ENCODE measurements around the gene KCNMB2.
"Not testable (repeated sequence)": the region's sequence is repeated elsewhere in the genome, so short reads cannot be mapped to it uniquely, and the experiment has no call there.

KCNMB2 gene

GRCh38 chr3:178538056-178538455, 1.8 kb downstream of the KCNMB2 start:
- ChIA-PET CTCF (no interaction called here), POLR2A (no interaction called here)
- TF ChIP-seq BHLHE40 (IDR thresholded peaks at IDR 0.05; ENCODE audit: borderline replicate concordance) = no peak
- TF ChIP-seq NFRKB (IDR thresholded peaks at IDR 0.05) = no peak
- no peak for TF ChIP-seq FOXM1 (IDR thresholded peaks at IDR 0.05; ENCODE audit: borderline replicate concordance)
- TF ChIP-seq L3MBTL2 (conservative IDR thresholded peaks at IDR 0.05) = no peak
- no peak for TF ChIP-seq LEF1 (IDR thresholded peaks at IDR 0.05; ENCODE audit: borderline replicate concordance)
- TF ChIP-seq HDGF (IDR thresholded peaks at IDR 0.05; ENCODE audit: borderline replicate concordance) = no peak
- DNase-seq (ENCODE audit: extremely low spot score) = no peak

- CTCF ChIA-PET = no interaction called here
- no peak for DNase-seq (ENCODE audit: extremely low spot score)
- POLR2A ChIA-PET = no interaction called here
- TF ChIP-seq ZNF384 (IDR thresholded peaks at IDR 0.05) = no peak
- no peak for TF ChIP-seq FOXK2 (IDR thresholded peaks at IDR 0.05)
- TF ChIP-seq FOXA1 (IDR thresholded peaks at IDR 0.05) = no peak
- TF ChIP-seq CTBP1 (IDR thresholded peaks at IDR 0.05; ENCODE audit: borderline replicate concordance) = no peak
- no peak for TF ChIP-seq SP1 (IDR thresholded peaks at IDR 0.05)
- no peak for TF ChIP-seq FOXM1 (IDR thresholded peaks at IDR 0.05; ENCODE audit: borderline replicate concordance)
- TF ChIP-seq SUZ12 (IDR thresholded peaks at IDR 0.05) = no peak
- TF ChIP-seq ARNT (IDR thresholded peaks at IDR 0.05) = no peak
- TF ChIP-seq, protein P1, sequence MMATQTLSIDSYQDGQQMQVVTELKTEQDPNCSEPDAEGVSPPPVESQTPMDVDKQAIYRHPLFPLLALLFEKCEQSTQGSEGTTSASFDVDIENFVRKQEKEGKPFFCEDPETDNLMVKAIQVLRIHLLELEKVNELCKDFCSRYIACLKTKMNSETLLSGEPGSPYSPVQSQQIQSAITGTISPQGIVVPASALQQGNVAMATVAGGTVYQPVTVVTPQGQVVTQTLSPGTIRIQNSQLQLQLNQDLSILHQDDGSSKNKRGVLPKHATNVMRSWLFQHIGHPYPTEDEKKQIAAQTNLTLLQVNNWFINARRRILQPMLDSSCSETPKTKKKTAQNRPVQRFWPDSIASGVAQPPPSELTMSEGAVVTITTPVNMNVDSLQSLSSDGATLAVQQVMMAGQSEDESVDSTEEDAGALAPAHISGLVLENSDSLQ (IDR thresholded peaks at IDR 0.05) = no peak
- TF ChIP-seq L3MBTL2 (conservative IDR thresholded peaks at IDR 0.05) = no peak
- TF ChIP-seq LEF1 (IDR thresholded peaks at IDR 0.05; ENCODE audit: borderline replicate concordance) = no peak
- TF ChIP-seq HDGF (IDR thresholded peaks at IDR 0.05; ENCODE audit: borderline replicate concordance) = no peak
These were observed 3.9 kb downstream of the KCNMB2 start for GRCh38 chr3:178540184-178540583.

DNA sequence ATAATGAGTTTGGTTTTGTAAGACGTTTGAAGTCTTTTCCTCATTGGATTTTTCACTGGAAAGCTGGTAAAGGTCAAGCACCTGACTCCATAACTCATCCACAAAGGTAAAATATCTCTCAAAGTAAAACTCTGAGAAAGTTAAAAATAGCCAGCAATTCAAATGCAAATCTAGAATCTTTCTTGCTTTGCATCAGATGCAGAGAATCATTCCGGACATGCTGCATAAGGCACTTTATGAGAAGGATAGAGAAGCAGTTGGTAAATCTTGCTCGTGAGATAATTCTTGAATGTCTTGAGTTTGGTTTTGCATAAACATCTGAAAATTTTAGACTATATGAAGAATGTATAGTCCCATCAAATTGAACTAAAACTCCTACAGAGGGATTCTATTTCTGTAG, 9.1 kb downstream of the KCNMB2 start:
- no peak for TF ChIP-seq BHLHE40 (IDR thresholded peaks at IDR 0.05; ENCODE audit: borderline replicate concordance)
- no peak for TF ChIP-seq ARNT (IDR thresholded peaks at IDR 0.05)
- TF ChIP-seq FOXM1 (IDR thresholded peaks at IDR 0.05; ENCODE audit: borderline replicate concordance) = no peak
- POLR2A ChIA-PET = no interaction called here
- DNase-seq (ENCODE audit: extremely low spot score) = no peak
- CTCF ChIA-PET = no interaction called here

DNA sequence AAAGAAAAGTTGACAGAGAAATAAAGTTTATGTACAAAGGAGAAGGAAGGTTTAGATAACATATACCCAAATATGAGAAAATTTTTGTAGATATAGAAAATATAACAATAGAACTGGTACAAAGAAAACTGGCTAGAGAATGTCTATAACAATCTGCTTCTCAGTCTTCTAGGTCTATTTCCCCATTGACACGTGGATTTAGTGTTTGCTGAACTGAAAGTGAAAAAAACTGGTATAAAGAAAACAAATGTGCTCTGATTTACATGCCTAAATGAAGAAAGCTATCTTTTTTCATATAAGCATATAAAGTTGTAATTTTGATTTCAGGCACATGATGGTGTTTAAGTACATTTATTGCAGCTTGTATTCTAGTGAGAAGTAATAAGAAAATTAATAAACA, 9.8 kb downstream of the KCNMB2 start:
- ChIA-PET CTCF (no interaction called here), POLR2A (no interaction called here)
- TF ChIP-seq, protein P1 (IDR thresholded peaks at IDR 0.05) = no peak
- TF ChIP-seq NFRKB (IDR thresholded peaks at IDR 0.05) (no peak), BHLHE40 (IDR thresholded peaks at IDR 0.05; ENCODE audit: borderline replicate concordance) (no peak), LEF1 (IDR thresholded peaks at IDR 0.05; ENCODE audit: borderline replicate concordance) (no peak), FOXM1 (IDR thresholded peaks at IDR 0.05; ENCODE audit: borderline replicate concordance) (no peak), FOXK2 (IDR thresholded peaks at IDR 0.05) (no peak), ZNF384 (IDR thresholded peaks at IDR 0.05) (no peak), FOXA1 (IDR thresholded peaks at IDR 0.05) (no peak), ARNT (IDR thresholded peaks at IDR 0.05) (no peak), CTBP1 (IDR thresholded peaks at IDR 0.05; ENCODE audit: borderline replicate concordance) (no peak), HDGF (IDR thresholded peaks at IDR 0.05; ENCODE audit: borderline replicate concordance) (no peak), SUZ12 (IDR thresholded peaks at IDR 0.05) (no peak)
- no peak for DNase-seq (ENCODE audit: extremely low spot score)

DNA sequence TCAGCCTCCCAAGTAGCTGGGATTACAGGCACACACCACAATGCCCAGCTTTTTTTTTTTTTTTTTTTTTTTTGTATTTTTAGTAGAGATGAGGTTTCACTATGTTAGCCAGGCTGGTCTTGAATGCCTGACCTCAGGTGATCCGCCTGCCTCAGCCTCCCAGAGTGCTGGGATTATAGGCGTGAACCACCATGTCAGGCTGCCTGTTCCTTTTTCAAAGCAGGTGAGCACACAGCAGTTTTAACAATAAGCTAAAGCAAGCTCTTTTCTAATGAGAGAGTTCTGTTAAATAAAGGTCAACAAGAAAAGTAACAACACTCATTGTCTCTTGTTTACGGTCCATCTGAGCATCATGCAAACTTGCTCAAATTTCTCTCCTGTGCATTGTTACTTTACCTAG, 13.2 kb downstream of the KCNMB2 start:
- DNase-seq (ENCODE audit: extremely low spot score); POLR2A ChIA-PET; CTCF ChIA-PET: not testable (repeated sequence)

- no peak for TF ChIP-seq CTBP1 (IDR thresholded peaks at IDR 0.05; ENCODE audit: borderline replicate concordance)
- TF ChIP-seq, protein P1 (IDR thresholded peaks at IDR 0.05) = no peak
- DNase-seq (ENCODE audit: extremely low spot score) = no peak
- ChIA-PET CTCF (no interaction called here), POLR2A (no interaction called here)
These were observed 15.7 kb downstream of the KCNMB2 start for GRCh38 chr3:178551916-178552321.

GRCh38 chr3:178558637-178559036, 22.4 kb downstream of the KCNMB2 start:
- POLR2A ChIA-PET = no interaction called here
- DNase-seq (ENCODE audit: extremely low spot score) = no peak
- CTCF ChIA-PET = no interaction called here
- TF ChIP-seq BHLHE40 (IDR thresholded peaks at IDR 0.05; ENCODE audit: borderline replicate concordance) (no peak), FOXA1 (IDR thresholded peaks at IDR 0.05) (no peak), CTBP1 (IDR thresholded peaks at IDR 0.05; ENCODE audit: borderline replicate concordance) (no peak), L3MBTL2 (conservative IDR thresholded peaks at IDR 0.05) (no peak), HDGF (IDR thresholded peaks at IDR 0.05; ENCODE audit: borderline replicate concordance) (no peak), SP1 (IDR thresholded peaks at IDR 0.05) (no peak), ELF4 (IDR thresholded peaks at IDR 0.05) (no peak), FOXK2 (IDR thresholded peaks at IDR 0.05) (no peak), ZNF384 (IDR thresholded peaks at IDR 0.05) (no peak), LEF1 (IDR thresholded peaks at IDR 0.05; ENCODE audit: borderline replicate concordance) (no peak), FOXM1 (IDR thresholded peaks at IDR 0.05; ENCODE audit: borderline replicate concordance) (no peak), ARNT (IDR thresholded peaks at IDR 0.05) (no peak), NFRKB (IDR thresholded peaks at IDR 0.05) (no peak), SUZ12 (IDR thresholded peaks at IDR 0.05) (no peak), TARDBP (IDR thresholded peaks at IDR 0.05) (no peak)
- TF ChIP-seq, protein P1 (IDR thresholded peaks at IDR 0.05) = no peak

Data from HEK293T (cell line).